Panc1 (cell line): ENCODE results near the gene OSBPL5.

Source experiments
- POLR2AphosphoS5 ChIP-seq: IDR thresholded peaks from 2 replicates; pipeline ENCODE4 v1.6.1; 2012; ENCODE audit warnings: mild to moderate bottlenecking, low read depth, low read length, moderate library complexity
- SIN3A ChIP-seq: IDR thresholded peaks from 2 replicates; pipeline ENCODE4 v1.6.1; 2012; ENCODE audit warnings: low read depth, mild to moderate bottlenecking, low read length, moderate library complexity, borderline replicate concordance; ENCODE audit not compliant: insufficient read depth
- TF ChIP-seq, protein P1 (sequence below): fragments of 450-650 bp; IDR thresholded peaks from 2 replicates; pipeline ENCODE4 v1.5.1; 2017; ENCODE audit warnings: mild to moderate bottlenecking

DNA sequence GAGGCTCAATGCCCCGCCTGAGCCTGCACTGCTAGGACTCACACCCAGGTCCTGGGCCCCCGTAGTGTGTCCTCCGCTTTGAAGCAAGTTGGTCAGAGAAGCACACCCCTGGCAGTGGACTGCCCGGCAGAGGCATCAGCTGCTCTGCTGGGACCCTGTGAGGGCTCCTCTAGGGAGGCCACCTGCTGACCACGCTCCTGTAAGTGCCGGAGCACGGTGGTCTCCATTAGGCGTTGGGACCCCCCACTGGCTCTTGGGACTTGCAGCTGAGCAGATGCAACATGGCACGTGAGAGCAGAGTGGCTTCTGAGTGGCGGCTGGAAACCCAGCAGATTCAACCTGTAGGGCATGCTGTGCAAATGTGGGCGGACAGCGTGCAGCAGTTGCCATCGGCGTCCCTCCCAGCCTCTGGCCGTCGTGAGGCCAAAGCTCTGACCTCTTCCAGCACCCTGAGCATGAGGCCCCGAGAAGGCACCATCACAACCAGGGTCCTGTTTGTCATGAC lies 36.6 kb upstream of the OSBPL5 start:
- TF ChIP-seq, protein P1, sequence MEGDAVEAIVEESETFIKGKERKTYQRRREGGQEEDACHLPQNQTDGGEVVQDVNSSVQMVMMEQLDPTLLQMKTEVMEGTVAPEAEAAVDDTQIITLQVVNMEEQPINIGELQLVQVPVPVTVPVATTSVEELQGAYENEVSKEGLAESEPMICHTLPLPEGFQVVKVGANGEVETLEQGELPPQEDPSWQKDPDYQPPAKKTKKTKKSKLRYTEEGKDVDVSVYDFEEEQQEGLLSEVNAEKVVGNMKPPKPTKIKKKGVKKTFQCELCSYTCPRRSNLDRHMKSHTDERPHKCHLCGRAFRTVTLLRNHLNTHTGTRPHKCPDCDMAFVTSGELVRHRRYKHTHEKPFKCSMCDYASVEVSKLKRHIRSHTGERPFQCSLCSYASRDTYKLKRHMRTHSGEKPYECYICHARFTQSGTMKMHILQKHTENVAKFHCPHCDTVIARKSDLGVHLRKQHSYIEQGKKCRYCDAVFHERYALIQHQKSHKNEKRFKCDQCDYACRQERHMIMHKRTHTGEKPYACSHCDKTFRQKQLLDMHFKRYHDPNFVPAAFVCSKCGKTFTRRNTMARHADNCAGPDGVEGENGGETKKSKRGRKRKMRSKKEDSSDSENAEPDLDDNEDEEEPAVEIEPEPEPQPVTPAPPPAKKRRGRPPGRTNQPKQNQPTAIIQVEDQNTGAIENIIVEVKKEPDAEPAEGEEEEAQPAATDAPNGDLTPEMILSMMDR: no peak
- TF ChIP-seq SIN3A: no peak
- no peak for TF ChIP-seq POLR2AphosphoS5
